NCI-H510A (cell line): Measurements from ENCODE around the gene TNFRSF18.
A peak's percentile ranks its signal among the peaks of the same experiment; 100 is the strongest.
"Not testable (repeated sequence)": the region's sequence is repeated elsewhere in the genome, so short reads cannot be mapped to it uniquely, and the experiment has no call there.

Experiments
- DNase-seq: peaks from one replicate; lab custom pipeline; 2025; lab: John Stamatoyannopoulos, UW

TNFRSF18 gene

DNA sequence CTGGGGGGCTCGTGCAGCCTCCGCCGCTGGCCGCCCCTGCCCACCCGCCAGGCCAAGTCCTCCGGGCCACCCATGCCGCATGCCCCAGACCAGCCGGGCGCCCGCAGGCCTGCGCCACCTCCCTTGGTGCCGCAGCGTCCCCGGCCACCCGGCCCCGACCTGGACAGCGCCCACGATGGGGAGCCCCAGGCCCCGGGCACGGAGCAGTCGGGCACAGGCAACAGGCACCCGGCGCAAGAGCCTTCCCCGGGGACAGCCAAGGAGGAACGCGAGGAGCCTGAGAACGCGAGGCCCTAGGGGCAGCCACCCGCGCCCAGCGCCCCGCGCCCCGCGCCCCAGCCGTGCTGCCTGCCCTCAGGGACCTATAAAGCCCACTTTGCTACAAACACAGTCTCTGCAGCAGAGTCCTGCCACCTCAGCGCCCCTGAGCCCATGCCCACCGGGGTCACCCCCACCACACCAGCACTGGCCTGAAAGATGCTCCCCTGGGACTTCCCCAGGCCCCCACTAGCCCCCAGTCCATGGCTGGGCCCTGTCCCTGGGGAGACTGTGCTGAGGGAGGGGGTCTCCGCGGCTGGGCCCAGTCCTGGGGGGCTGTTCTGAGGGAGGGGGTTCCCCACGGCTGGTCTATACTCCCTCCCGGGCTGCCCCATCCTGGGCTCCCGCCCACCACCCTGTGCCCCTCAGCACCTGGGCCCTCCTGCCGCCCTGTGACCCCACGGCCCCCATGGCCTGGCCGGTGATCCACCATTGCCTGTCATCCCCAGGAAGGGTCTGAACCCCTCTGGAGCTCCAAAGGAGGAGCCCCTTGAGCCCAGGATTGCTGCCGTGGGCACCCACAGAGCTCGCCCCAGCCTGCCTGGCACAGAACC, 8.6 kb downstream of the TNFRSF18 start:
- DNase-seq, result no peak

DNA sequence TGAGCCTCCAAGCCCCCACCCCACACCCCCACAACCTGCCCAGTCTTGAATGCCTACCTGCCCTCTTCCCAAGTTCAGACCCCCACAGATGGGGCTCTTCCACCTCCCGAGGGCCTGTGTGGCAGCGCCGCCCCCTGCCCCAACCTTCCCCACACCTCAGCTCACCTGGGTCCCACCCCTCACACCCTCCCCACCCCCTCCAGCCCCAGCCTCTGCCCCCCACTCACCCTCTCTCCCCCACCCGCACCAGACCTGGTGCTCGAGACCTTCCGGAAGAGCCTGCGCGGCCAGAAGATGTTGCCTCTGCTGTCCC, 9.2 kb downstream of the TNFRSF18 start:
- no peak for DNase-seq

DNA sequence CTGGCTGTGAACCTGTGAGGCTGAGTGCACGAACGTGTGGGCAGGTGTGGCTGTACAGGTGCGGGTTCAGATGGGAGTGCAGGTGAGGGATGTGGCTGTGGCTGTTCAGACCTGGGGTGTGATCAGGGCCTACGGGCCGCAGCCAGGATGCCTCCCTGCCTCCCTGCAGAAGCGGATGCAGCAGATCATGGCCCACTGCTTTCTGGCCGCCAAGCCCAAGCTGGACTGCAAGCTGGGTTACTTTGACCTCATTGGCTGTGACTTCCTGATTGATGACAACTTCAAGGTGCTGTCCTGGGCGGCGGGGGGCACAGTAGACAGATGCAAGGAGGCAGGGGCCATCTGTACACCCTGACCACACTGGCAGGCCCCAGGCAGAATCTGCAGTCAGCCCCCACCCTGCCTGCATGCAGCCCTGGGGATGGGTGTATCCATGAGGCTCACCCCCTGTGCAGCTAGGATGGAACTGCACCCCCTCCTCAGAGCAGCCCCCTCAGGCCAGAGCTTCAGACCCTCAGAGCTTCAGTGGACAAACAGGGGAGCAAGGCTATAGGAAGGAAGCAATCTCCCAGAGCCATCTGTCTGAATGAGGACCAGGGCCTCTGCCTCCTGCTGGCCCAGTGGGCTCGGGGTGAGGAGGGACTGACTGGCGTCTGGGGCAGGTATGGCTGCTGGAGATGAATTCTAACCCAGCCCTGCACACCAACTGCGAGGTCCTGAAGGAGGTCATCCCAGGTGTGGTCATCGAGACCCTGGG, 9.8 kb downstream of the TNFRSF18 start:
- no peak for DNase-seq

DNA sequence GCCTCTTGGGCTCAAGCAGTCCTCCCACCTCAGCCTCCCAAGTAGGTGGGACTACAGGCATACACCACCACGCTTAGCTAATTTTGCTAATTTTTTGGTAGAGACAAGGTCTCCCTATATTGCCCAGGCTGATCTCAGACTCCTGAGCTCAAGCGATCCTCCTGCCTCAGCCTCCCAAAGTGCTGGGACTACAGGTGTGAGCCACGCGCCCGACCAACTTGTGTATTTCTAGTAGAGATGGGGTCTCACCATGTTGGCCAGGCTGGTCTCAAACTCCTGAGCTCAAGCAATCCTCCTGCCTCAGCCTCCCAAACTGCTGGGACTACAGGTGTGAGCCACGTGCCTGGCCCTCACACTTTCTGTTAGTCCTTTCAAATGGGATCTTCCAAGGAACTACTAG, 10.7 kb downstream of the TNFRSF18 start:
- DNase-seq, result not testable (repeated sequence)

DNA sequence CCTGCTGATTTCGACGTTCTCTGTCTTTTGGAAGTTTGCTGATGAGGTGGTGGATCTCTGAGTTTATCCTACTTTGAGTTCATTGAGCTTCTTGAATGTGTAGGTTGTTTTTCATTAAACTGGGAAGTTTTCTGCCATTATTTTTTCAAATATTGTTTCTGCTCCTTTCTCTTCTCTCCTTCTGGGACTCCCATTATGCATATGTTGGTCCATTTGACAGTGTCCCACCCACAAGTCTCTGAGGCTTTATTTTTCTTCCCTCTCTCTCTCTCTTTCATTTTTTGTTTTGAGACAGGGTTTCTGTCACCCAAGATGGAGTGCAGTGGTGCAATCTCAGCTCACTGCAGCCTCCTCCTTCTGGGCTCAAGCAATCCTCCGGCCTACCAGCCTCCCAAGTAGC, 11.7 kb downstream of the TNFRSF18 start:
- DNase-seq, result no peak

DNA sequence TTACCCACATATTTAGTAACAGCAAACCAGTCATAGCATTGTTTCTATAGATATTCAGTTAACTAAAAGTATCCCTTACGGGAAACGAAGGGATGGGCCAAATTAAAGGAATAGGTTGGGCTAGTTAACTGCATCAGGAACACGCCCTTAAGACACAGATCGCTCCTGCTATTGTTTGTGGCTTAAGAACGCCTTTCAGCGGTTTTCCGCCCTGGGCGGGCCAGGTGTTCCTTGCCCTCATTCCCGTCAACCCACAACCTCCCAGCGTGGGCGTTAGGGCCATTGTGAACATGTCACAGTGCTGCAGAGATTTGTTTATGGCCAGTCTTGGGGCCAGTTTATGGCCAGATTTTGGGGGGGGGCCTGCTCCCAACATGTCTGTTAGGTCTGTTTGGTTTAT, 14.7 kb downstream of the TNFRSF18 start:
- DNase-seq, result no peak

DNA sequence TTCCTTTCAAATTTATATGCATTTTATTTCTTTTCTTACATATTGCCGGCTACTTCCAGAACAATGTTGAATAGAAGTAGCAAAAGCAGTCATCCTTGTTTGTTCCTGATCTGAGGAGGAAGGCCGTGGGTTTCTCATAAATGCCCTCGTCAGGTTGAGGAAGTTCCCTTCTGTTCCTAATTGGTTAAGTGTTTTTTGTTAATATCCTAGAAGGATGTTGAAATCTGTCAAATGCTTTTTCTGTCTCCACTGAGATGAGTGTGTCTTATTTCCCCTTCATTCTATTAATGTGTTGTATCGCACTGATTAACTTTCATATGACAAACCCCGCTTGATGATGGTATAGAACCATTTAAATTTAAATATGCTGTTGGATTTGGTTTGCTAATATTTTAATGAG, 17.3 kb downstream of the TNFRSF18 start:
- no peak for DNase-seq

DNA sequence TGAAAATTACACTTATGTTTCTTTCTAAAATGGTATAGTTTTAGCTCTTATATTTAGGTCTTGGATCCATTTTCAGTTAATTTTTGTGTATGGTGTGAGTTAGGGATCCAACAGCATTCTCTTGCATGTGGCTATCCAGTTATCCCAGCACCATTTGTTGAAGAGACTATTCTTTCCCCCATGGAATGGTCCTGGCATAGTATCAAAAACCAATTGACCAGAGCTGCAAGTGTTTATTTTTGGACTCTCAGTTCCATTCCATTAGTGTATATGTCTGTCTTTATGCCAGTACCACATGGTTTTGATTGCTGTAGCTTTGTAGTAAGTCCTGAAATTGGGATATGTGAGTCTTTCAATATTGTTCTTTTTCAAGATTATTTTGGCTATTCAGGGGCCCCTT, 18.5 kb downstream of the TNFRSF18 start:
- no peak for DNase-seq

DNA sequence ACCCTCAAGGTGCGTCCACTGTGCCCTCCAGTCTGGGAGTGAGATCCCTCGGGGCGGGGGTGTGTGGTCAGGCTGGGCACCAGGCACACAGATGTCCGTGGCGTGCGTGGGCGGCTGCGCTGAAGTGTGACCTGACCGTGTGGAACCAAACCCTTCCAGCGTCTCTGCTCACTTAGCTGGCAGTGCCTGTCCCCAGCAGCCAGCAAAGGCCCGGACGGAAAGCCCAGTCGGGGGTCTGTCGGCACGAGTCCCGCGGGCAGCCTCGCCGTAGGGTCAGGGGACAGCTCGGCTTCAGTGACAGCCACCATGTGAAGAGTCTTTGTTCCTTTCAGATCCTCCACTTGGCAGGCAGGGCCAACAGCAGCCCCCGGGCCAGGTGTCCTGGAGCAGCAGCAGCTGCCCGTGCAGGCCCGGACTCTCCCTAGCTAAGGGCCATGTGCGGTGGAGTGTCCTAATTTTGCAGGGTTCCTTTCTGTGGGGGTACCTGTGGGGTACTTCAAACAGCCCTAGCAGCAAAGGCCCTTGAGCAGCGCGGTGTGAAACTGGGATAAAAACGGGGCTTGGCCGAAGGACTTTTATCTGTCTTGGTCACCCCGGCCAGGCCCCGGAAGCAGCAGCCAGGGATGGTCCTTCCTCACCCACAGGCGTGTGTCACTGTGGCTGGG, 21.2 kb downstream of the TNFRSF18 start:
- DNase-seq, result no peak

DNA sequence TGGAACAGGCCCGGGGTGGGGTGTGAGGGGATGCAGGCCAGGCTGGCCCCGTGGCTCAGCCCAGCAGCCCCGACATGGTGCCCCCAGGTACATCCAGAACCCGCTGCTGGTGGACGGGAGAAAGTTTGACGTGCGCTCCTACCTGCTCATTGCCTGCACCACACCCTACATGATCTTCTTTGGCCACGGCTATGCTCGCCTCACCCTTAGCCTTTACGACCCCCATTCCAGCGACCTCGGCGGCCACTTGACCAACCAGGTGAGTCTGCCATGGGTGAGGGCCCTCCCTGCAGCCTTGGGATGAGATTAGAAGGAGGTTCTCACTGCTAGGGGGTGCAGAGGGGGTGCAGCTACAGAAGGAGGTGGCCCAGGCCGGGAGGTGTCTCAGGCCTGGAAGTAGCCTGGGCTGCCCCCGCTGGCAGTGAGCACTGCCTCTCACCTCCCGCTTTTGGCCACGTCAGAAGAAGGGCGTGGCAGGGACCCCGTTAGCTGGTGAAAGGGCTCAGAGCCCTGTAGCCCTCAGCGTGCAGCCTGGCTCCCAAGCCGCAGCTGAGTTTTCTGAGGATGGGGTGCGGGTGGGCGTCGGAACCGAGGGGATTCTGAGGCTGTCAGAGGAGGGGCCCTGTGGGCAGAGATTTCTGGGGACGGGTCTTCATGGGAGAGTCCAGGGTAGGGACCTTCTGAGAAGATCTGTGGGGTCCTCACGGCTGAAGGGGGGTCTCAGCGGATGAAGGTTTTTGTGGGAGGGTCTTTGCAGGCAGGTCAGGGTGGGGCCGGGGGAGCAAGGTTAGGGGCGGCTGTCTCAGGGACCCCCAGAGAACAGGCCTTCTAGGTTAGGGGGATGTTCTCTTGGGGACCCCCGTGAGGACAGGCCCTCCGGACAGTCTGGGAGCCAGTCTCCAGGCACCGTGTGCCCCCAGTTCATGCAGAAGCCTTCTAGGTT, 22.3 kb downstream of the TNFRSF18 start:
- no peak for DNase-seq

DNA sequence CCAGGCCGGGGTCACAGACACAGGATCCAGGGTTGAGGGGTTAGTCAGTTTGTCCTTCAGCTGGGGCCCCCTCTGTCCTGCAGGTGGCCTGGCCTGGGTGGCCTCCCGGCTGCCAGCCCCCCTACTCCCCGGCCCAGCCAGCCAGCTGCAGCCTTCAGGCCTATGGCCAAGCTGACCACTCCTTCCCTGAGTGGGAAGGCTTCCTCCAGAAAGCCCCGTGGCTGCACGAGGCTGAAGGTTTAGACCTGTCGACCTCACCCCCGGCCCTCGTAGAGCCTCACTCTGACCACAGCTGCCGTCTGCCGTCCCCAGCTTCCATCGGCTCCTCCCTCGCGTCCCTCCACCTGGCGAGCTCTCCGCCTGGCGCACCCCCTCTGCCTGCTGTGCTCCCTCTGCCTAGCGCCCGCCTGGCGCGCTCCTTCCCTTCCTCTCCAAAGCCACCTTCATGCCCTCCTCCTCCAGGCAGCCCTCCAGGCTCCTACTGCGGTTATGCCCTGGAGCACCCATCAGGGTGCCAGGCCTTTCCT, 23.1 kb downstream of the TNFRSF18 start:
- DNase-seq, result no peak

DNA sequence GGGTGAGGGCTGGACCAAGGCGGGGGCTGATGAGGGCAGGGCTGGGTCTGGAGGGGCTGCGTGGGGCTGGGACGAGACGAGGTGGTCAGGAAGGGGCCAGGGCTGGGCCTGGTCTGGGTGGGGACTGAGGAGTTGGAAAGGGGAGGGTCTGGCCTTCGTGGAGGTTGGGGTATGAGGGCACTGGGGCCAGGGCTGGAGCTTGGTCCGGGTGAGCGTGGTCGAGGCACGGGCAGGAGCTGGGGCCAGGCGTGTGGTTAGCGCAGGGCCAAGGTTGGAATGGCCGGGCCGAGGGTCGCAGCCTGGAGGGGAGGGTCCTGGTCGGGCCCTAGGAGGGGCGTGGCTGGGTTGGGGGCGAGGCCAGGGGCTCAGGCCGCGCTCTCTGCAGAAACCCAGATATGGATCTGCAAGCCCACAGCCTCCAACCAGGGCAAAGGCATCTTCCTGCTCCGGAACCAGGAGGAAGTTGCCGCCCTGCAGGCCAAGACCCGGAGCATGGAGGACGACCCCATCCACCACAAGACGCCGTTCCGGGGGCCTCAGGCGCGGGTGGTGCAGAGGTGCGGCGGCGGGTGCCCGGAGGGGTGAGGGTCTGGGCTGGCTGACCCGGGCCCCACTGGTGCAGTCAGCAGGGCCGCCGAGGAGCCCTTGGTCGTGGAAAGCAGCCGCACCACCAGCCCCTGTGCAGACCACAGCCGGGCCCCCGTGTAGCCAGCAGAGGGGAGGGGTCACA, 23.7 kb downstream of the TNFRSF18 start:
- DNase-seq, result no peak

DNA sequence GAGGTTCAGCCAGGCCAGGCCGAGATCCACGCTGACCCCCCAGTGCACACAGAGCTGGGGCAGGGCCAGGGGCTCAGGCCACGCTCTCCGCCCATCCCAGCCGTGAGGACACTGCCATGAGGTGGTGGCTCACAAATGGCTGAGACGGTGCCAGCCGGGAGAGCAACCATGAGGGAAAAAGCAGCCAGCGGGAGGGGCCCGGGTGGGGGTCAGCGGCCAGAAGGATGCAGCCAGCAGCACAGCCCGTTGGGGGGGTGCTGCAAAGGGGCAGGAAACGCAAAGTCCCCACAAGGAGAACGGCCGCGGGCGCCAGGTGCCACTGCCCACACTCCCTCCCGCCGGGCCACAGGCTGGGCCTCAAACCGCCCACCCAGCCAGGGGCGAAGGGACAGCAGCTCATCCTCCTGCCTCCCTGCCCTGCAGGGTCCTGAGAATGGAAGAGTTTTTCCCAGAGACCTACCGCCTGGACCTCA, 24.4 kb downstream of the TNFRSF18 start:
- DNase-seq, result no peak

DNA sequence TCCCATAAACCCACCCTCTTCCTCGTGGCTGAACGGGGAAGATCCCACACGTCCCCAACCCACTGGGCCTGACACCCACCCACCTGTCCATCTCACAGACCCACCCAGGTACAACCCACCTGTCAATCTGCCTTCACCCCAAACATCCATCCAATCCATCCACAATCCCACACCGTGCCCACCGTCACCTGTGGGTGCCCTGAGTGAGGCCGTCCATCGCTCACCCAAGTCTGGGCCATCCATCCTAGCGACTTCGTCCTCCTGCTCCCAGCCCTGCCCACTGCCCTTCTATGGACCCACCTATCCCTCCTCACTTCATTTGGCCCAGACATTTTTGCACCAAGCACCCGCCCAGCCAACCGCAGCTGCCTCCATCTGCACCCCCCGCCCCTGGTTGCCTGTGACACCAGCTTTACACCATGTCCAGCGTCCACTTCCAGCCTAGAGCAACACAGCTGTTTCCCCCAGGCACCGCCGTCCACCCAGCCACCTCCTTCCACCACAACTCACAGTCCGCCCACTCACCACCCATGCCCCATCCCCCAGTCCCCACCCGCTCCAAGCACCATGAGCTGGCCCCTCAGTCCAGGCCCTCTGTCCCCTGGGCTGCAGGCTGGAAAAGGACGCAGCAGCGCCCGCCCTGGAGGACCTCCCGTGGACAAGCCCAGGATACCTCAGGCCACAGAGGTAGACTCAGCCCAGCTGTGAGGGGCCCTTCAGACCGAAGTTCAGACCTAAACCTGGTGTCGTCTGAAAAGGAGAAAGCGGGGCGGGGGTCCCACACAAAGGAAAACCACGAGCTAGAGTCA, 25.1 kb downstream of the TNFRSF18 start:
- no peak for DNase-seq

DNA sequence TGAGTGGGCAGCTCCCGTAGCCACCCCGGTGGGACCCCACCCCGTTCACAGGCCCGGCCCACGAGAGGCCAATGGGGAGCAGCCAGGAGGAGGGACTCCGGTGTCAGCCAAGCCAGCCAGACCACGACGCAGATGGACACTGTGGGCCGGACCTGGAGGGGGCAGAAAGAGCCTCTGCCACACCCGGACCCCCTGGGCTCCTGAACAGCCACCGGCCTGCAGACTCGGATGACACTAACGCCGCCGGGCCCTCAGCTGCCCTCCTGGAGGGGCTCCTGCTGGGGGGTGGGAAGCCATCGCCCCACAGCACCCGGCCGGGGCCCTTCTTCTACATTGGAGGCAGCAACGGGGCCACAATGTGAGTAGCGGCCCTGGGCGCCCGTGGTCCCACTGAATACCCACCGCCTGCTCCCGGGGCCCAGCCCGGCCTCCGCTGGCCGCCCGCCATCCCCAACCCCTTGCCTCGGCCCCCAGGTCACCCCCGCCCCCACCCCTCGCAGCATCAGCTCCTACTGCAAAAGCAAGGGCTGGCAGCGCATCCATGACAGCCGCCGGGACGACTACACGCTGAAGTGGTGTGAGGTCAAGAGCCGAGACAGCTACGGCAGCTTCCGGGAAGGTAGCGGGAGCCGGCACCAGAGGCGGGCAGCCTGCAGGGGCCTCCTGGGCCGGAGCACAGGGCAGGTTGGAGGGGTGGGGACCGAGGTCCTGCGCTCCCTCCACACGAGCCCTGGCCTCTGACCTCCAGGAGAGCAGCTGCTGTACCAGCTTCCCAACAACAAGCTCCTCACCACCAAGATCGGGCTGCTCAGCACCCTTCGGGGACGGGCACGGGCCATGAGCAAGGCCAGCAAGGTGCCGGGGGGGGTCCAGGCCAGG, 26.2 kb downstream of the TNFRSF18 start:
- peak; percentile 37 for DNase-seq

DNA sequence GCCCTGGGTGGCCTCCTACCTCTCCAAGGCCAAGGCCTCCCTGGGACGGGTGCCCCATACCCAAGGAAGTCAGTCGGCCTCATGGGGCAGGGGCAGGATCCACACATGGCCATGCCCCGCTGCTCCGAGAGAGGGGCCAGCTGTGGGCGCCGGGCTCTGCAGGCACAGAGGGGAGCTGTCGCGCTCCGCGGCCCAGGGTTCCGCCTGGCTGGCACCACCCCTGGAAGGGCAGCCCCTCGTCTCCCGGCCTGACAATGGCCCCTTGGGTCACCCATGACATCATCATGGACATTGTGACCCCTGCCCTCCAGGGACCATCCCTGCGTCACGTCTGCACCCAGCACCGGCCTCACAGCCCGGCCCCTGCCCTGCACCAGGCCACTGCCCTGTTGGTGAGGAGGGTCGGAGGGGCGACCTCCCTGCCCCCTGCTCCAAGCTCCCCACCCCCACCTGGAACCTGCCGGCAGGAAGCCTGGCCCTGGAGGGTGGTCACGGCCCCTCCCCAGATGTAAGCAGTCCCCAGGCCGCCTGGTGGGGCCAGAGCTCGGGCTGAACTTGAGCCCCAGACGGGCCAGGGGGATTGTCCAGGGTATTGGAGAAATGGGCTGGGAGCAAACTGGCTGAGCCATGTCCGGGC, 26.9 kb downstream of the TNFRSF18 start:
- no peak for DNase-seq

DNA sequence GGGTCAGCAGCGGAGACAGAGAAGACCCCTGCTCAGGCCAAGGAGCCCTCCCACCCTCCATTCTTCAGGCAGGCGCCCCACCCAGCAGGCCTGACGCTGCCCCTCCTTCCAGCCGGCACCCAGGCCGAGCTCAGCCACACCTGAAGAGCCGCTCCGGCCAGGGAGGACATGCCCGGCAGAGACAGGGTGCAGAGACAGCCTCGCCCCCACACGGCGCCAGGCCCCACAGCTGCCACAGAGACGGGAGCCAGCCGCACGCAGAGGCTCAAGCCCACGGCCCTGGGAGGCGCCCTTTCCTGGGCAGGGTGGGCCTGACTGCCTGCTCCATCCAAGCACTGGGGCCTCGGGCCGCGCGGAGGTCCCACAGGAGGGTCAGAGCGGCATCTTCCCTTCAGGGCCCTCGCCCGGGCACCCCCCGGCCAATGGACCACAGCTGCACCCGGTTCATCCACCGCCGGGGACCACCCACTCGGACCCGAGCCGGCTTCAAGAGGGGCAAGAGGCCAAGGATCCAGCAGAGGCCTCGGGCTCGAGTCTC, 27.5 kb downstream of the TNFRSF18 start:
- DNase-seq, result no peak
